OCI-LY1 (cell line): ENCODE results near the gene FGA.

Experiments used
- CTCF ChIP-seq: fragments of 200-600 bp; sonication (generic), shearing (Covaris generic); IDR thresholded peaks from 2 replicates; pipeline ENCODE4 v1.5.1; 2017; ENCODE audit warnings: mild to moderate bottlenecking, antibody characterized with exemption, low read length, moderate library complexity, mixed read lengths
- EZH2 ChIP-seq: fragments of 200-600 bp; sonication (generic), shearing (Covaris generic); IDR thresholded peaks from 2 replicates; pipeline ENCODE4 v1.8.0; 2017; ENCODE audit warnings: borderline replicate concordance, mixed run types, mild to moderate bottlenecking, antibody characterized with exemption, low read length, moderate library complexity, mixed read lengths

GRCh38 chr4:154573190-154573870, 17.2 kb downstream of the FGA start:
- TF ChIP-seq CTCF (no peak), EZH2 (no peak)
